Renal cortical epithelial cell (primary cell): ENCODE data around the gene HIP1R. TPM values are rescaled to one million over a fixed set of nuclear protein-coding genes. Genes with fewer than 3 reads are reported as not detected.
A peak's percentile ranks its signal among the peaks of the same experiment; 100 is the strongest.

ENCODE experiments used
- DNase-seq: peaks from one replicate; pipeline ENCODE4 v3.0.0-alpha.2; 2011; ENCODE audit warnings: low read depth
- total RNA-seq: library from RNA; depleted of rRNA; stranded (reverse); fragments of >200 nt; gene quantifications from 2 replicates; pipeline ENCODE4 v1.2.3, GENCODE V29; 2014

HIP1R gene
- total RNA-seq, 1 donor from 2014 or later, result 90.6 TPM

- peak; percentile 75 for DNase-seq
Observed at GRCh38 chr12:122830517-122831214, 4.6 kb upstream of the HIP1R start.

DNA sequence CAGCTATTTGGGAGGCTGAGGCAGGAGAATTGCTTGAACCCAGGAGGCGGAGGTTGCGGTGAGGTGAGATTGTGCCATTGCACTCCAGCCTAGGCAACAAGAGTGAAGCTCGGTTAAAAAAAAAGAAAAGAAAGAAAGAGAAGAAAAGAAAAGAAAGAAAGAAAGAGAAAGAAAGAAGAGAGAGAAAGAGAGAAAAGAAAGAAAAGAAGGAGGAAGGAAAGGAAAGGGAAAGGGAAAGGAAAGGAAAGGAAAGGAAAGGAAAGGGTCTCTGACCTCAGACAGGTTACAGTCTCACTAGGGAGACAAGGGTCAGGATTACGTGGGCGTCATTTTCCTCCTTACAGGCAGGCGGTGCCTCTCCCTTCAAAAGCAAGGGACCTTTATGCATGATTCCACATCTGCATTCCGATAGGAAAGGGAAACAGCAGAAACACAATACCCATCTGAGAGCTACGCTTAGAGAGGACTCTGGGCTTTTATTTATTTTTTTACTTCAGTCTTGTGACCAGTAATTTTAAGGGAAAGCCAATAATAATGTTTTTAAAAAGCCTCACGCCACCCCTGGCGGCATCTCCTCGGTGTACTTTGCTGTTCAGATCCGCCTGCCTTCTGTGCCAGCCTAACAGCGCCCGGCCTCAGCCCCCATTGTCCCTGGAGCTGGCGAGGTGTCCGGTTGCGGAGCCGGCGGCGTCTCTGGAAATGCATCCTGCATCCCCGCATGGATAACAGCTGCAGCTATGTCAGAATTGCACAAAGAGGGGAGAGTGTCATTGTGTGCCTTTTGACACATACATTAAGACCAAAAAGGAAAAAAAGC lies 945 bp upstream of the HIP1R start:
- peak; percentile 78 for DNase-seq

- DNase-seq, result no peak
Observed at GRCh38 chr12:122835750-122836026, 431 bp downstream of the HIP1R start.

GRCh38 chr12:122836027-122836921 lies 1.0 kb downstream of the HIP1R start:
- peak; percentile 52 for DNase-seq

DNA sequence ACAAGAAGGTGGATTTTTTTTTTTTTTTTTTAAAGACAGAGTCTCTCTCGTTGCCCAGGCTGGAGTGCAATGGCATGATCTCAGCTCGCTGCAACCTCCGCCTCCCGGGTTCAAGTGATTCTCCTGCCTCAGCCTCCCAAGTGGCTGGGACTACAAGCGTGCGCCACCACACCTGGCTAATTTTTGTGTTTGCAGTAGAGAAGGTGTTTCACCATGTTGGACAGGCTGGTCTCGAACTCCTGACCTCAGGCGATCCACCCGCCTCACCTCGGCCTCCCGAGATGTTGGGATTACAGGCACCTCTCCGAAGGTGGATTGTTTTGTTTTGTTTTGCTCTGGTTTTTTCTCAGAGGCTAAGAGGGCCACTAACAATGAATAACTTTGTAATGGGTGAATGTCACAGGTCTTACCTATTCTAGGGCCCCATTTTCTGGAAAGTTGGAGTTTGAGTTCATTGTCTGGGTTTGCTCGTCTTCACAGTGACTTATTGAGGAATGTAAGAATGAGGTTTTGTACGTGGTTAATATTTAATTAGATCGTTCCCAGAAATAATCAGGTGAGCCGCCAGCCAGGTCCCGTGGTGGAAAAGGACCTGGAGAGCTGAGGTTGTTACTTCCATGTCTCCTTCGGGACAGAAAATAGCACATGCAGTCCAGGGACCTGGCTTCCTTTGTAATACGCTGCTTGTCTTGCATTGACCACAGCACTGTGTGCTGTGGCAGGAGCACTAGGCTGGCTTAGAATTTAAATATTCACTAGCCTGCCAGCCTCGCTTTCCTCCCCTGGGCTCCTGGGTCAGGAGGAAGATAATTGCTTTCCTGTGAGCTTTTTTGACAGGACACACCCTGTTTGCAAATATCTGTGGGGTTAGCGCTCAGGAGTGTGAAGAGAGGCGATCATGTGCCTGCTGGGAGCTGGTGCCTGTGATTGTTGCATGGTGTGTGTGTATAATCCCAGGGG lies 2.3 kb downstream of the HIP1R start:
- peak; percentile 88 for DNase-seq

DNA sequence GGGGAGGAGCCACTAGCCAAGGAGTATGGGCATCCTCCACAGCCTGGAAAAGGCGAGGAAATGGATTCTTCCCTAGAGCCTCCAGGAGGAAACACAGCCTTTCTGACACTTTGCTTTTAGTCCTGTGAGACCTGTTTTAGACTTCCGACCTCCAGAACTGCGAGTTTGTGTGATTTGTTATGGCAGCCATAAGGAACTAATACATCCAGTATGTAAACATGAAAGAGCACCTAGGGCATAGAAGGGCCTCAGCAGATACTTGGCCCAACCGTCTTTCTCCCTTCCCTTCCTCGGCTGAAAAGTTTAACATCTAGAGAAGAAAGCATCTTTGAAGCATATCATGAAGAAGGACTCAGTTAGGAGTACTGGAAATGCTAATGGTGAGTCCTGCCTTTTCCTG lies 3.6 kb downstream of the HIP1R start:
- no peak for DNase-seq

GRCh38 chr12:122839907-122840554 lies 4.8 kb downstream of the HIP1R start:
- DNase-seq, result peak; percentile 20

DNA sequence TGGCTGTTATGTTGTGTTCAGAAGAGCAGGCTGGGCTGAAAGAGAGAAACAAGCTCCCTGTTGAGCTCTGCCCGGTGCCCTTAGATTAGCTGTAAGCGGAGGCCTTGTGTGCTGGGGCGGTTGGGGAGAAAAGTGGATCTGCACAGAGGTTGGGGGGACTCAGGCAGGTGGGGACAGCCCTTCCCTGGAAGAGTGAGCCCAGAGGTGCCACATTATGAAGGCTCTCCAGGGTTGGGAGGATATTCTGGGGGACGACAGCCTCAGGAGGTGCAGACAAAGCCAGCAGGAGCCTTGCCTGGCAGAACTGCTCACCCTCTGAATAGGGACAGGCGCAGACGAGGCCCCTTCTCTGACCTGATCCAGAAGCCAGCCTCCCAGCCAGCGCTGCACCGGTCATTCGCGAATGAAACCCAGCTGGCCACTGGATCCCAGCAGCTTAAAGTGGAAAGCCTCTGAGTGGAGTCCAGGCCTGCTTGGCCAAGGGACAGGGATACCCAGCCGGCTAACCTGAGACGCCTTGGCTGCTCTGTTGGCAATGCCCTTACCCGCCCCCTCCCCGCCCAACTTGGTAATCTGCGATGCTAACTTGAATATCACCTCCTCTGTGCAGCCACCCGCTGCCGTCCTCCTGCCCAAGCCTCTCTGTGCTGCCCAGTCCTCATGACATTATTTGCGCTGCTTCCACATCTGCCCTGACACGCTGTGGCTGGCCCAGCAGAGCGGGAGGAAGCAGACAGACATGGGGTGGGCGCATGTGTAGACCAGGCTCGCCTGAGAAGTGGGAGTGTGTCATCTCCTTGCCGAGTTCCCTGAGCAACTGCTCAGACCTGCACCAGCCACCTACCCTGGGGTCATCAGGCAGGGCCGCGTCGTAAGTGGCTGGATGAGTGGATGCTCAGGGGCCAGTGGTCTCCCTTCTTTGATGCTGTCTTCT lies 5.6 kb downstream of the HIP1R start:
- no peak for DNase-seq

DNA sequence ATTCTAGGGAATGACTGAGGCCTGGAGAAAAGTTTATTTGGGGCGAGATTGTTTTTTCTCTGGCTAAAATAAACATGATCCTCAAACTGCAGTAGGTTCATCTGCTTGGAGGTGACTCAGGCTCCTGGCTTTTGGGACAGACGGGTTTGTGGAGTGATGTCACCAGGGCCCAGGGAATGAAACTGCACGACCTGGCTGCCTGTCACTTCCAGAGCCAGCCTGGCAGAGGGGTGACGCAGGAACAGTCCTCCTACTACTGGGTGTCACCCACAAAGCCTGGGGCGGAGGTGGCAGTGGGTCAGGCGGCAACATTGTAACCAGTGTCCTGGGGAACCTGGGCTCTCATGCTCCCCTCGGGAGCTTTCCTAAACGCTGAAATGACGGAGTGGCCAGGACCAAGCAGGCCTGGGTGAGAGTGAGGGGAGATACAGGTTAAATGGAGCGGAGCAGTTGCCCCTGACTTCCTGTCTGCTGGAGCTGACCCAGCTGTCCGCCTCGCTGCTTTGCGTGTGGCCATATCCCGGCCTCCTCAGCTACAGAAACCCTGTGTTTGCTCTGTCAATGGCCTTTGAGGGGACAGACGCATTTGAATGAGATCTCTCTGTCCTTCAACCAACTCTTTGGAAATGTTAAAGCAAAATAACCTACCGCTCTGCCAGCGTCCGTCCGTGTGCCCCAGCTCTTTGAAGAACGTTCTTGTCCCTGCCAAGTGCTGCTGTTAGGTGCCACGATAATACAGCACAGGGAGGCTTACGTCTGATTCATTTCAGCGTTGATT lies 6.5 kb downstream of the HIP1R start:
- peak; percentile 57 for DNase-seq

DNA sequence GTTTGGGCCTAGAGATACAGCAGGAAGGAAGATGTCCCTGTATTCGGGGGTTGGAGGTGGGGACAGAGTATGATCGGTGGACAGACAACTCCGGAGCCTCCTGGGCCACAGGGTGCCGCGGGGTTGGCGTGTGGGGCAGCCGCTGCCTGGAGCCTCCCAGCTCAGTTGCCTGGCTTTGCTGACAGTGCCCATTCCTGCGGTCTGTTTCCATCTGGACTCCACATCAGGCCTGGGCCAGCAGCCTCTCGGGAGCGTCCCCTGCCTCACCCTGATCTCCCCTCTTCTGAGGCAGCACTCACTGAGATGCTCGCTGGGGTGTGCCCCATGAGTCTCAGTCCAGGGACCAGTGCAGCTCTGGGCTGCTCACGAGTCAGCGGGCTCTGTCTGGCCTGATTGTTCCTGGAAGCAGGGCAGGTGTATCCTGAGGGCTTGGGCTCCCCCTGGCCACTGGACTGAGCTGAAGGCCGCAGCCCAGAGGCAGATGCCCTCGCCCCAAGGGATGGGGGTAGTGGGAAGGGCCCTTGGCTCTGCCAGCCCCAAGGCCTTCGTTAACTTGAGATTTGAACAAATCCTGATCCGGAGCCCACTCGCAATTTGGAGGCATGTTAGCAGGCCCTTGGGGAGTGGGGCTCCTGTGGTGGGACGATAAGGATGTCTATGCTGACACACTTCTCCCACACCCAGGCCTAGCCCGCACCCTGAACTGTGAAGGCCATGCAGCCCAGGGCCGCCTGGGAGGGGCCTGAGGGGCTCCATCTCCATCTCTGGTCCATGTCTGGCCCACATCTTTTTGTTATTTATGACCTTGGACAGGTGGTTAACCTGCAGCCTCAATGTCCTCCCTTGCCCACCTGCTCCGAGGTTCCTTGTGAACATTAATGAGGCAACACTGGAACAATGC lies 7.5 kb downstream of the HIP1R start:
- peak; percentile 25 for DNase-seq

- no peak for DNase-seq
Observed at GRCh38 chr12:122843455-122843854, 8.2 kb downstream of the HIP1R start.

- DNase-seq, result no peak
Observed at GRCh38 chr12:122844366-122844971, 9.2 kb downstream of the HIP1R start.

- no peak for DNase-seq
Observed at GRCh38 chr12:122845041-122845864, 10.0 kb downstream of the HIP1R start.

- no peak for DNase-seq
Observed at GRCh38 chr12:122845865-122846621, 10.8 kb downstream of the HIP1R start.

DNA sequence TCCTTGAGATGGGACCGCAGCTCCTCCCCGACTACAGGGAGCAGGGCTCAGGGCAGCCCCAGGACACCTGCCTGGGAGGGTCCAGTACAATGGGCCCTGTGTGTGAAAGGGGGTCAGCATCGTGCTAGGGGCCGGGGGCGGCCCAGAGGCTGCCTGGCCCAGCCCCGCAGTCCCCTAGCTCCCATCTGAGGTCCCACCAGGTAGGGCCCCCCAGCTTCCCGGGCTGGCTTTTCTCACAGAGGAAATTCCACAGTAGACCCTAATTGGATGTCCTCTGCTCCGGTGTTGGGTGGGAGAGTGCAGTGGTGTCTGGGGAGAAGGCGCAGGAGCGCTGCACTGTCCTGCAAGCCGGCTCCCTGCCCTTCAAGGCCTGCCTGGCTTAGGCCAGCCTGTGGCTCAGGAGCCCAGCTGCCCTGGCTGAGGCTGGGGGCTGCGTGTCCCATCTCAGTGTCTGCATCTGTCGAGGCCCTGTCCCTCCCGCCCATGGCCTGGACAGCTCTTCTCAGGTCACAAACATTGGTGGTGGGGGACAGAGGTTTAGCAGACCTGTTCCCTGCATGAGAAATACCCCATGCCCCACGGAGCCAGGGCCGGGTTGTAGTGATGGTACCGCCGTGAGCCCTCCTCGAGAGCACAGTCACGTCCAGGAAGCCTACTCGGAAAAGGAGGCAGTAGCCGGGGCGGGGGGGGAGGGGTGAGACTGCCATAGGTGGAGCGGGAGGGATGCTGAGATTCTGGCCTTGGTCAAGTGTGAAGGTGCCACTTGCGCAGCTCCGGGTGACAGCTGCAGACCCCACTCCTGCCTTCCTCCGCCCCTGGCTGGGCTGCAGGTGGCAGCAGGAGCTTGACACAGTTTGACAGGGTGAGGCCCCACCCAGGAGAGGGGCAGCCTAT lies 11.6 kb downstream of the HIP1R start:
- no peak for DNase-seq
